Suppressor macrophage treated with lipopolysaccharide for 4 hours (primary cell): ENCODE measurements around the gene SLIT1.
A peak's percentile ranks its signal among the peaks of the same experiment; 100 is the strongest.

Source experiments
- DNase-seq: peaks from one replicate; pipeline ENCODE4 v3.0.0-alpha.2; 2020

Gene SLIT1

GRCh38 chr10:96992721-96993120 is 193.0 kb downstream of the SLIT1 start:
- no peak for DNase-seq

- no peak for DNase-seq
These were observed 194.4 kb downstream of the SLIT1 start for GRCh38 chr10:96991313-96991841.

DNA sequence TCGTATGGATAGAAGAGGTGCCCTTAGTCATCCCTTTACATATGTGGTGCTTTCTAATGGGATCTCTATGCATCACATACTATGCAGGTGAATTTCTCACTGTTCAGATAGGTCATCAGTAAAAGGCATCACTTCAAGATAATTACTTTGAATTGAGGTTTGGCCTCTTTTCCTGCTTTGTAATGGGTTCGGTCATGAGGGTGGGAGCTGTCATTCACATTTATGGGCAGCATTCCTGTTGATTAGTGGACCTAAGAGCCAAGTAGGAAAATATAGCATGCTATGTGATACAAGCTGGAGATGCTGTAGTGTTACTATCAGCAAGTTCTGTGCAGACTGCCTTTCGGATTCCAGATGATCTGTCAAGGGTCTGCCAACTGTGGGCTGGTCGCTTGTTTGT is 197.3 kb downstream of the SLIT1 start:
- no peak for DNase-seq

DNA sequence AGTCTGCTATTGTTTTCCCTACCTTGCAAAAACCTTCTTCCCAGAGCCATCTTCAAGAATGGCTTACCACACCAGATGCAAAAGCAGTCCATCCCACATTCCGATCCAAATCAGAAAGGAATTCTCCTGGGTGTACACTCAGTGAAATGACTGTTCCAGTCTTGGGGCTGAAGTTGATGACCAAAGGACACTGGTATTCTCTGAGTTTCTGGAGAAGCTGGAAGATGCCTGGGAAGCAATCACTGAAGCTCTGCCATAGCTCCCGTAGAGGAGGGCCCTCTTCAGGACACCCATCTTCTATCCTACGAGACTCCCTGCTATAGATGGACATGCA is 197.9 kb downstream of the SLIT1 start:
- DNase-seq: no peak

DNA sequence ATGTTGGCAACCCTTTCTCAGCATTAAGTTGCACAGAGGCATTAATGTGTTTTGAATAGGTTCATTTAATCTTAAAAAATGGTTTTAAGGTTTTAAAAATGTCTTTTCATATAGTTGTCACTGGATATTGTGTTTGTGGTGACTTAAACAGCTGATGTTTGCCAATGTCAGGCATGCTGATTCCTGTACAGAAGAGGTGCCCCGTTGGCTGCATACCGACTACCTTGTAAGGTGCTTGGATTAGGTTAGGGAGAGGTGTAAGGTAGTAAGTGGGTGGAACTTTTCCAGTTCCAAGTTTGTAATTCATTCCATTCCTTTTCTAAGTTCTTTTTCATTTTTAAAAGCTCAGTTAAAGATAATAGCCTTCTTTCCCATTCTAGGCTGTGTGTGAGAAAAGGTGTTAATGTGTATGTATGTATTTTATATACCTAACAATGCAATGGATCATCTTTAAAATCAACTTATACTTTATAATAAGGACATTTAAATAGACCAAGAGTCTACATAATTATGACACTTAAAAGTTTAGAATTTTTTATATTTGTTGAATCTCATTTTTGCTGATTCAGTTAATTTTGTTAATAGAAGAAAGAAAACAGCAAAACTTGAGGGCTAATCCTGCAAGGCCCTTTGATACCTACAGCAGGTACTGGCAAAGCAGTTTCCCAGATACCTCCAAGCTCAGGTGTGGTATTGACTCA is 198.5 kb downstream of the SLIT1 start:
- DNase-seq: no peak

GRCh38 chr10:96986200-96986856 is 199.4 kb downstream of the SLIT1 start:
- DNase-seq: no peak

GRCh38 chr10:96984541-96985131 is 201.1 kb downstream of the SLIT1 start:
- DNase-seq: peak; percentile 21

DNA sequence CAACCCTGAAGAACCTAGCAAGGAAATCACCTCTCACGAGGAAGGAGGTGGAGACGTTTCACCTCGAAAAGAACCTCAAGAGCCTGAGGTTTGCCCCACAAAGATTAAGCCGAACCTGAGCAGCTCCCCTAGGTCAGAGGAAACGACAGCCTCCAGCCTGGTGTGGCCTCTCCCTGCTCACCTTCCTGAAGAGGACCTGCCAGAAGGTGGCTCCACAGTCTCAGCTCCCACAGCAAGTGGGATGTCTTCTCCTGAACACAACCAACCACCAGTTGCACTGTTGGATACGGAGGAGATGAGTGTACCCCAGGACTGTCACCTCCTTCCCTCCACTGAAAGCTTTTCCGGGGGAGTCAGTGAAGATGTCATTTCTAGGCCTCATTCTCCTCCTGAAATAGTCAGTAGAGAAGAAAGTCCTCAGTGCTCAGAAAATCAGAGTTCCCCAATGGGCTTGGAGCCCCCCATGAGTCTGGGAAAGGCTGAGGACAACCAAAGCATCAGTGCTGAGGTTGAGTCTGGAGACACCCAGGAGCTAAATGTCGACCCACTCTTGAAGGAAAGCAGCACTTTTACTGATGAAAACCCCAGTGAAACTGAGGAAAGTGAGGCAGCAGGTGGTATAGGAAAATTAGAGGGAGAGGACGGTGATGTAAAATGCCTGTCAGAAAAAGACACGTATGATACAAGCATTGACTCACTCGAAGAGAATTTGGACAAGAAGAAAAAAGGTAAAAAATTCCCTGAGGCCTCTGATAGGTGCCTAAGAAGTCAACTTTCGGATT is 203.4 kb downstream of the SLIT1 start:
- DNase-seq: no peak

GRCh38 chr10:96978621-96979154 is 207.1 kb downstream of the SLIT1 start:
- no peak for DNase-seq

DNA sequence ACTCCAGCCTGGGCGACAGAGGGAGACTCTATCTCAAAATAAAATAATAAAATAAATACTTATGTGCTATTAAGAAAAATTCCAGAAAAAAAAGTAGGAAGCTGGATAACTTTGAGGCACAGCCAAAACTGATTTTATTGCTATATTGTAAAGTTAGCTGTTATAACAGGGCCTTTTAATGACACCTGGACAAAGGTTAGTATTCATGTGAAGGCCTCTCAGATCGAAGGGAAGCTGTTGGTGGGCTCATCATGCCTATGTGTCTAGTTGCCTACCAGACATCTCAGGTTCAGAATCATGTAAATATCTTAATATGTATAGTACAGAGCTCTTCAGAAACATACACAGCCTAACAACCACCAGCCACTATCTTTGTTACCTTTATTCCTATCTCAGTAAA is 210.6 kb downstream of the SLIT1 start:
- no peak for DNase-seq

GRCh38 chr10:96973809-96974747 is 211.7 kb downstream of the SLIT1 start:
- peak; percentile 23 for DNase-seq

DNA sequence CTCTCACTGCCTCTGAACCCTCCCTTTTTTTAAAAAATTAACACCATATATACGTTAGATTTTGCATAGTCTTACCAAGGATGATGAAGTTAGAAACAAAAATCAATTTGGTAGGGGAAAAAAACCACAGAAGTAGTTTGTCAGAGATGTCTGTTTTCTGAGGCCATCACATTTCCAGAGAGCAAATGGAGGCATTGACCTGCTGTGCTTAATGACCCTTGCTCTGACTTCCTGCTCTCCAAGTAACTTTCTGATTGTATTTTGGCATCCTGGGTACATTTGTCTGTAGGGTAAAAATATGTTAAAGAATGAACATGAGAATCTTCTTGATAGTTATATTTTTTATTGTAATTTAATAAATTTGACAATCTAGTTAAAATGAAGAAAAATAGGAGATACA is 213.5 kb downstream of the SLIT1 start:
- DNase-seq: no peak

DNA sequence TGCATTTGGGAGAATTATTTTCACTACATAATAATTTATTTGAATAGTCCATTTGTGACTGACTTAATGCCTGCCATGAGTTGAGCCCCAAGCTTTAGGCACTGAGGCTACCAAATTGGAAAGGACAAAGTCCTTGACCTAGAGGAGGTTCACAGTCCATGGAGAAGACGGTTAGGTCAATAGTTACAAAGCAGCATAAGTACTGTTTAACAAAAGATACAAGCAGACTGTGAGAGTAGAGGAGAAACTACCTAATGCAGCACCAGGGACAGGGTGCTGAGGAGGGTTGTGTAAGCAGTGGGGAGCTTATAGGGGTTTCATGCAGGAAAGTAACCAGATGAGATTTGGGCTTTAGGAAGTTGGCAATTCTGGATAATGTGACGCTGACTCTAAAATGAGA is 214.4 kb downstream of the SLIT1 start:
- no peak for DNase-seq

DNA sequence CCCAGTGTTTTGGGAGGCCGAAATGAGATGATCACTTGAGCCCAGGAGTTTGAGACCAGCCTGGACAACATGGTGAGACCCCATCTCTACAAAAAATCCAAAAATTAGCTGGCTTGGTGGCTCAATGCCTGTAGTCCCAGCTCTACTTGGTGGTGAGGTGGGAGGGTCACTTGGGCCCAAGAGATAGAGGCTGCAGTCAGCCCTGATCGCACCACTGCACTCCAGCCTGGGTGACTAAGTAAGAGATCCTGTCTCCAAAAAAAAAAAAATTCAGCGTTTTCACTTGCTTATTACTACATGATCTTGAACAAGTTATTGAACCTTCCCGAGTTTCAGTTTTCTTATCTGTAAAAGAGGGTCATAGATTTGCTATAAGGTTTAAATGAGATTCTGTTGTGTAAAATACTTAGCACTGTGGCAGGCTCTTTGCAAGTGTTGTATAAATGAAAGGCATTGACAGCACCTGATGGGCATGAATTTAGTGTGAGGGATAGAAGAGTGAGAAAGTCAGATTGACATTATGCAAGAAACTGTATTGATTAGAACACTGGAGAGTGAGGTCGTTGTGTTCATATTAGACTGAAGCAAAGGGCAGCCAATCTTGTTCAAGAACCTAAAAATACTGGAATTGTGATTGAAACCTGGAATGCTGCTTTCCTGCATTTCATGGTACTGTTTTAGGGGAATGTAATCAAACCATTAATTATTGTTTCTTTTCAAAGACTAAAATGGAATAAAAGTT is 216.9 kb downstream of the SLIT1 start:
- no peak for DNase-seq

DNA sequence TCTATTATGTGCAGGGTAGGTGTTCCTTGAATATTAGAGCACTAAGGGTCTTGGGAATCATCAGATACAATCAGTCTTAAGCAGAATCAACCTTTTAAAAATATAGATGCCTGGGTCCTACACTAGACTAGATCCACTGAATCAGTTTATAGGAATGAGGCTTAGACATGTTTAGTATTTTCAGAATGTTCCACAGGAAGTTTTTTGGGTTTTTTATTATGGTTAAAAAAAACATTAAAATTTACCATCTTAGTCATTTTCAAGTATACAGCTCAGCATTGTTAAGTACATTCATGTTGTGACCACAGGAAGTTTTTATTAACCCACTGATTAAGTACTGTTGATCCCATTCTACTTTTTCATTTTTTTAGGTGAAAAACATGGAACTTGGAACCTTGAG is 217.9 kb downstream of the SLIT1 start:
- DNase-seq: no peak

DNA sequence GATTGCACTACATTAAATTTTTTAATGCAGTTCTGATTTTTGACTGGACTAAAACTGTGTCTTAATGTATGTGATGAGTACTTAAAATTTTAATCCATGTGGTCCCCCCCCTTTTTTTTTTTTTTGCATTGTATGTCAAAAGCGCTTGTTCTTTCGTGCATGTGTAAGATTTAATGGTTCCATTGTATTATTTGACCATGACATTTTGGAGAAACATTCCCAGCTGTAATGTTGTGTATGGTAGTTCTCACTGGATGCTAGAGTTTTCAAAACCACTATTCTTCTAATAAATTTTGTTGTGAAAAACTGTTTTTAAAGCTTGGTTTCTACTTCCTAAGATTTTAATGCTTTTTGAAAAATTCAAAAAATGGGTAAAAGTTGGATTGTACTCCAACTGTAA is 221.6 kb downstream of the SLIT1 start:
- DNase-seq: no peak

DNA sequence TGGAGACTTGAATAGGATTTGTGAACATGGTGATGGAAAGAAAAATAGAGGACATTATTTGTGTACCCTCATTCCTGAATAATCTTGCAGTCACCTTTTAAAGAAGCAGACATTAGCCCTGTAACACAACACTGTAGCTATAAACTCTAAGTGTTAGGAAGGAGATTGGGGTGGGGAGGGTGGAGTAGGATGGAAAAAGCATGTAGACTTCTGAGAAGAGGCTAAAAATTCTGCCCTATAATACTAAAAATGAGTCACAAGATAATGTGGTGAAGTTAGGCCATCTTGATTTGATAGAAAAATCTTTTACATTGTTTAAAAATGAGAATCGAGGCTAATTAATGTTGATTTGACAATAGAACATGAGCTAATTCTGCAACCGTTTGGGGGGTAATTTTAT is 224.9 kb downstream of the SLIT1 start:
- DNase-seq: no peak

DNA sequence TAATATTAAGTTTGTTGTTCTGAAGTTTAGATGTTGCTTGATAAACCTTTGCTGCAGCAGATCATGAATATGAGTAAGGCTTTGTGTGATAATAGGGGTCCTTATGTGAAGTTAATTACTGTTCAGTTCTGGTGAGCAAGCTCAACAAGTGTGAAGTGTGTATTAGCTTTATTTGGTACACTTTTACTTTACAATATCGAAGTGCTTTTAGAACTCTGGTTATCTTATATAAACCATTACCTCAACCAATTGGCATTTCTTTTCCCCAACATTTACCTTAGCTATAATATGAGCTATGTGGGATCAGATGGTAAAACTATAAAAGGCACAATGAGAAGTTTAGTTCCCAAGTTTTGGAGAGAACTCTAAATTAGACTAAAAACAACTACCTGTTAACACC is 226.0 kb downstream of the SLIT1 start:
- no peak for DNase-seq

DNA sequence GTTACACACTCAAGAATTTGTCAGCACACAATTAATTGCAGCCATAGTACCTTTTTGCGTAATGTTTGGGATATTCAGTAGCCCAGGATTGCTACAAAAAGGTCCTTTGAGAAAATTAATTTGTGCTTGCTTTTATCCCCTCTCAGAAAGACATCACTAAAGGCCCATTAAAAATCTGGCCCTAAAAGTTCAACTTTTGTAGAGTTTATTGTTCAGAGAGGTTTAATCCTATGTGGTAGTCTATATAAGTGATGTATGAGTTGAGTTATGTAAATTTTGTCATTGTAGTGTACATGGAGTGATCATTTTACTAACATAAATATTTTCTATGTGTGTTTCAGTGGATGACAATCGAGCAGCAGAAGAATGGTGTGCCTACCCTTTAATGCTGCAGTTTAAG is 227.7 kb downstream of the SLIT1 start:
- no peak for DNase-seq

DNA sequence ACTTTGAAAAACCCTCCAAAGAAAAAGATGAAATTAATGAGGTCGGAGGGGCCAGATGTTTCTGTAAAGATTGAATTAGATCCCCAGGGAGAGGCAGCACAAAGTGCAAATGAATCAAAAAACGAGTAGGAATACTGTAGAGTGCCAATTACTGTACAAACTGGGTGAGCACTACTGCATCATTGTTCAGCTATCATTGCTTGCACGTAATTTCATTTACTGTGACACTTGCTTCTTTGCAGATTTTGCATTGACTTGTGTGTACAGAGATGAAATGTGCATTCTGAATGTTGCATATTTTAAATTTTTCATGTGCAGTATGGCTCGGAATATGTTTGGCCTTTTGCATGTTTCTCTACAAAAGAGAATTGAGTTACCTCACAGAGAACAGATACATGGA is 230.0 kb downstream of the SLIT1 start:
- DNase-seq: no peak

DNA sequence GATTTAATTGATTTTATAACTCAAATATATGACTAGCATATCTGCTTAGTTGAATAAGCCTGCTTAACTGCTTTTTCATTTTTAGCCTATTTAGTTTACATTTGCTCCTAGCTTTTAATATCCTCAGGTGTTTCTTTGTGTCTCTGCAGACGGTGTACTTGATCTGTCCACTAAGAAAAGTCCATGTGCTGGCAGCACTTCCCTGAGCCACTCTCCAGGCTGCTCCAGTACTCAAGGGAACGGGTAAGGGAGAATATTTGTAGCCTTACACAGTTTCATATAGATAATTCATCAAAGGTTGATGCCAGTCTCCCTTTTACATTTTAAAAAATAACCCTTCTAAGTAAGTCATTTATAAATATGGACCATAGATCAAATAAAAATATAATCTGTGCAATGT is 233.8 kb downstream of the SLIT1 start:
- DNase-seq: no peak
